GM10266 (cell line): ENCODE data around the gene PIF1.

ENCODE experiments used
- DNase-seq: peaks from one replicate; pipeline ENCODE4 v3.0.0; 2012; ENCODE audit errors: extremely low spot score
- TF ChIP-seq, protein P1 (sequence below): IDR thresholded peaks from 2 replicates; pipeline ENCODE4 v1.5.1; 2012; ENCODE audit warnings: mild to moderate bottlenecking, low read depth; ENCODE audit not compliant: control insufficient read depth, insufficient read depth; ENCODE audit errors: missing control alignments

The PIF1 gene

GRCh38 chr15:64855205-64855975, 29.9 kb upstream of the PIF1 start:
- DNase-seq, result no peak
- TF ChIP-seq, protein P1, sequence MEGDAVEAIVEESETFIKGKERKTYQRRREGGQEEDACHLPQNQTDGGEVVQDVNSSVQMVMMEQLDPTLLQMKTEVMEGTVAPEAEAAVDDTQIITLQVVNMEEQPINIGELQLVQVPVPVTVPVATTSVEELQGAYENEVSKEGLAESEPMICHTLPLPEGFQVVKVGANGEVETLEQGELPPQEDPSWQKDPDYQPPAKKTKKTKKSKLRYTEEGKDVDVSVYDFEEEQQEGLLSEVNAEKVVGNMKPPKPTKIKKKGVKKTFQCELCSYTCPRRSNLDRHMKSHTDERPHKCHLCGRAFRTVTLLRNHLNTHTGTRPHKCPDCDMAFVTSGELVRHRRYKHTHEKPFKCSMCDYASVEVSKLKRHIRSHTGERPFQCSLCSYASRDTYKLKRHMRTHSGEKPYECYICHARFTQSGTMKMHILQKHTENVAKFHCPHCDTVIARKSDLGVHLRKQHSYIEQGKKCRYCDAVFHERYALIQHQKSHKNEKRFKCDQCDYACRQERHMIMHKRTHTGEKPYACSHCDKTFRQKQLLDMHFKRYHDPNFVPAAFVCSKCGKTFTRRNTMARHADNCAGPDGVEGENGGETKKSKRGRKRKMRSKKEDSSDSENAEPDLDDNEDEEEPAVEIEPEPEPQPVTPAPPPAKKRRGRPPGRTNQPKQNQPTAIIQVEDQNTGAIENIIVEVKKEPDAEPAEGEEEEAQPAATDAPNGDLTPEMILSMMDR, result no peak

DNA sequence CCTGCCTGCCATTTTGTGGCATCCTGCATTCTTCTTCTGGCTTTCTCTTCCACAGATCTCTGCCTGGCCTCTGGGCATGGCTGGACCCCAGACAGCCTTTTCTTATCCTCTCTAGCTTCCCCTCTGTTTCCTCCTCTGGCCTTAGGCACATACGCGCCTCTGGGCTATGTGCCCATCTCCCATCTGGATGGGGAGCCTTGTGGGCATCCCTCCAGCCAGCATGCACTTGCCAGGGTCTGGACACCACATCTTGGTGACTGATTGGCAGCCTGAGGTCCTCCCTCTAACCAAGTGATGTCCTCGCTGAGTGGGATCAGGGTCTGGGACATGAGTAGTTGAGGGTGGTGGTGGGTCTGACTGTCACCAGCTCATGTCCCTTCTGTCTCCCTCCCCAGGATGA, 29.1 kb upstream of the PIF1 start:
- TF ChIP-seq, protein P1, result no peak
- no peak for DNase-seq

DNA sequence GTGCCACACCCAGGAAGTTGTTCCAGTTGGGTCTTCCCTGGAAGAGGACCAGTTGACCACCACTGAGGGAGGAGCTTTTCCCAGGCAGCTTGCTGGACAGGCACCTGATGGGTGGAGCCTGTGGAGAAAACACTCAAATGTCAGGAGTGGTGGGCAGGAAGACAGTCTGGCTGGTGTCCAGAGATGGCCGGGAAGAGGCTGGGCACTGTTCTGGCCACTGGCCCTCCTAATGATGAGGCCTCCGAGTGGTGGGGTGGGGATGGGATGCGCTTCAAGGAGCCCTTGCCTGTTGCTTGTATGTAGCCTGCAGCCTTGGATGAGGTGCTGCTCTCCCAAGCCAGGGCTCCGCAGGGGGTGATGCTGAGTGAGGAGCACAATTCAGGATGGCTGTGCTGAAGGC, 28.6 kb upstream of the PIF1 start:
- no peak for DNase-seq
- TF ChIP-seq, protein P1, result no peak

DNA sequence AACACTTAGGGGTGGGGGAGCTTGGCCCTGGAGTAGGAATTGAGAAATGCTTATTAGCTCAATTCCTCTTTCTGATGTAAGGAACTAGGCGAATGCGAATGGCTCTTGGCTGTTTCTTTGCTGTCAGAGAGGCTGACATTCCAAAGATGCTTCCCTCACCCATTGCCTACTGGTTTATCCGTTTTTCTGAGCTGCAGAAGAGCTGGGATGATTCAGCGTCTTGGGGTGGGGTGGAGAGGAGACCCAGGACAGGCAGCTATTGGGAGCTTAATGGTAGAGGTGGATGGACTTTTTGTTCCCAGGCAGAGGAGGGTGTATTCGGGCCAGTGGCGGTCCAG, 26.0 kb upstream of the PIF1 start:
- no peak for DNase-seq
- TF ChIP-seq, protein P1, result no peak

GRCh38 chr15:64850778-64851502, 25.5 kb upstream of the PIF1 start:
- DNase-seq, result no peak
- TF ChIP-seq, protein P1, result no peak

DNA sequence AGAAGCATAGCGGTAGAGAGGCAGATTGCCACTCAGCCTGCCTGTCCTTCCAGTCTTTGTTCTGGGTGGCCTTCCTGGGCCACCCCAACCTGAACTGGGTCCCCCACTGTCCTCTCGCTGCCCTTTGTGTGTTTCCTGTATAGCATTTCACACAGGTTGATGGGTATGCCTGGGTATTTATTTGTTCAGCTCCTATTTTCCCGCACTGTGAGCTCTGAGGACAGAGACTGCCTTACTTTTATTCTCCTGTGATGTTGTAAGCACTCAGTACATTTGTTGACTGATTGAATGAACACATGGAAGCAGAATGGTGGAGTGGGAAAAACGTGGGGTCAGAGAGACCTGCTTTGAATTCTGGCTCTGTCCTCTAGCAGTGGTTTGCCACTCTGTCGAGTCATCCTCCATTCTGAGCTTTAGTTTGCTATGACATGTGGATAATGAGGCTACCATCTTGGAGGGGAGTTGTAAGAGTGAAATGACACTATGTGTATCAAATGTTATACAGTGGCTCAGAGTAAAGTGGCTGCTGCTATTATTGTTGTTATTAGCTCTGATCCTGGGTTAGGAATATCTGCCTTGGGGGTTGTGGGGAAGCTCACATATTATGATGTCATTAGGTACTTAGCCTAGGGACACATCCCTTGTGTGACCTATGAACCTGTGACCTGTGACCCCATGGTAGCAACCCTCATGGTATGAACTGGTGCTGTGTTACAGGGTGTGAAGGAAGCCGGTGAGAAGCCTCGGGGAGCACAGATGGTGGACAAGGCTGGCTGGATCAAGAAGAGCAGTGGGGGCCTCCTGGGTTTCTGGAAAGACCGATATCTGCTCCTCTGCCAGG, 22.6 kb upstream of the PIF1 start:
- no peak for DNase-seq
- TF ChIP-seq, protein P1, result no peak
